ENCODE results near the gene DSP. TPM values are rescaled to one million over a fixed set of nuclear protein-coding genes. Genes with fewer than 3 reads are reported as not detected.

The DSP gene
- total and polyA plus RNA-seq, 12 donors: 4.1 to 61.4 (median 38.8) TPM

GRCh38 chr6:7558781-7559180, 17.3 kb downstream of the DSP start:
- Histone ChIP-seq H3K27me3 (no peaks in the 10 kb centered on the region), H3K27ac (no peak overlapping the region), H3K36me3 (replicated peaks in 1 of 2) (no peaks in the 10 kb centered on the region), H3K9me3 (replicated peaks in 1 of 3) (no peaks in the 10 kb centered on the region), H3K4me3 (no peak overlapping the region), H3K4me1 (replicated peaks in 1 of 2) (no peaks in the 10 kb centered on the region)
- 89 to 93% (median 90%) methylated on average over 4 of the region's 4 CpGs for WGBS, 4 donors
- no peak for DNase-seq
- TF ChIP-seq POLR2A (IDR thresholded peaks at IDR 0.05): no peak
- no peak for TF ChIP-seq CTCF (IDR thresholded peaks at IDR 0.05)
- intact Hi-C loops (cut with DNase I): loop anchor here in 1 of 2 donors (10.0 kb wide), 1 partner anchor 144 kb away; no protein-coding TSS in a partner anchor

- no peaks in the 10 kb centered on the region for H3K36me3 ChIP-seq (replicated peaks in 1 of 2)
- H3K27me3 ChIP-seq: no peaks in the 10 kb centered on the region
- TF ChIP-seq CTCF (IDR thresholded peaks at IDR 0.05) (no peak), POLR2A (IDR thresholded peaks at IDR 0.05) (no peak)
- 87 to 100% (median 92%) methylated on average over 6 of the region's 6 CpGs for WGBS, 4 donors
- H3K27ac ChIP-seq: no peak overlapping the region
- H3K9me3 ChIP-seq (replicated peaks in 1 of 3): no peaks in the 10 kb centered on the region
- no peaks in the 10 kb centered on the region for H3K4me1 ChIP-seq (replicated peaks in 1 of 2)
- H3K4me3 ChIP-seq: no peak overlapping the region
- intact Hi-C loops (cut with DNase I): loop anchor here in 1 of 2 donors (10.0 kb wide), 1 partner anchor 144 kb away; no protein-coding TSS in a partner anchor
- no peak for DNase-seq
Measured at GRCh38 chr6:7559196-7559595, 17.7 kb downstream of the DSP start.

- H3K27ac ChIP-seq: no peak overlapping the region
- H3K9me3 ChIP-seq (replicated peaks in 1 of 3): no peaks in the 10 kb centered on the region
- 82 to 93% (median 87%) methylated on average over 2 of the region's 2 CpGs for WGBS, 4 donors
- TF ChIP-seq POLR2A (IDR thresholded peaks at IDR 0.05) (no peak), CTCF (IDR thresholded peaks at IDR 0.05) (no peak)
- intact Hi-C loops (cut with DNase I): loop anchor here in 1 of 2 donors (10.0 kb wide), 1 partner anchor 145 kb away; no protein-coding TSS in a partner anchor
- H3K27me3 ChIP-seq: no peaks in the 10 kb centered on the region
- H3K4me3 ChIP-seq: no peak overlapping the region
- no peaks in the 10 kb centered on the region for H3K4me1 ChIP-seq (replicated peaks in 1 of 2)
- no peak for DNase-seq
- H3K36me3 ChIP-seq (replicated peaks in 1 of 2): no peaks in the 10 kb centered on the region
Measured at GRCh38 chr6:7559651-7560385, 18.3 kb downstream of the DSP start.

- peaks cover 0 to 5% of the 10 kb centered on the region in 2 donors for H3K36me3 ChIP-seq (replicated peaks in 1 of 2)
- H3K9me3 ChIP-seq (replicated peaks in 1 of 3): no peaks in the 10 kb centered on the region
- intact Hi-C loops (cut with DNase I): no loop called here
- no peak overlapping the region for H3K27ac ChIP-seq
- H3K4me1 ChIP-seq (replicated peaks in 1 of 2): no peaks in the 10 kb centered on the region
- H3K4me3 ChIP-seq: no peak overlapping the region
- no peak for TF ChIP-seq CTCF (IDR thresholded peaks at IDR 0.05)
- TF ChIP-seq POLR2A (IDR thresholded peaks at IDR 0.05): no peak
- no peaks in the 10 kb centered on the region for H3K27me3 ChIP-seq
- DNase-seq: no peak
- WGBS, 4 donors: 91 to 95% (median 93%) methylated on average over 19 of the region's 19 CpGs
Measured at GRCh38 chr6:7561153-7561964, 19.9 kb downstream of the DSP start.
